ENCODE measurements around the gene UMPS.

Gene UMPS

DNA sequence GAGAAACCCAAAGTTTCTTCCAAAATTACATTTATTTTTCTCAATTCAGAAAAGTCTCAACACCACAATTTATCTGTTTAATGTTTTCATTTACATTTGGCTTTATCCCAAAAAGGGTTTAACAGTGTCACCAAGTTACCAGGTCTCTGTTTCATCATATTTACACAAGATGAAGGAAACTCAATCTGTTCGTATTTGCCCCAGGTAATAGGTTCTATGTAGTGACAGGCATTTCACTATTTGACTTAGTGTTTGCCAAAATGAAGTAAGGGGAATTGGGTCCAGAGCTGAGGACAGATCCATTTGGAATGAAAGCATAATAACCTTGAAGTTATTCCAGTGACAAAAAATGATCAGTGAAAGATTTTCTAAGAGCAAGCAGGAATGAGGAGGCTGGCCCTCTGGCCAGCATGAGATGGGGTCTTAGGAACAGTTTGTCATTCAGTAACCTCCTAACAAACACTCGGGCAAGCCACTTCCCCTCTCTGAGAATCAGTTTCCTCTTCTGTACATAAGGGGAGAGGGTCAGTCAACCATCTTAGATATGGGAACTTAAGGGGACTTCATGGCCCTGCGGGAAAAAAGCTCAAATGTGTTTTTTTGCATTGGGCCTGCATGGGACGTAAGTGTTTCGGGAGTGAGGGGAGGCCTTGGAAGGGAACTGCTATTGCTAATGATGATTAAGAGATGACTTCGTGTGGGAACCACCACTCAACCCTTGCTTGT lies 31.8 kb downstream of the UMPS start:
- FAIRE-seq (no peak), DNase-seq (ENCODE audit: insufficient read length, low spot score) (no peak)

DNA sequence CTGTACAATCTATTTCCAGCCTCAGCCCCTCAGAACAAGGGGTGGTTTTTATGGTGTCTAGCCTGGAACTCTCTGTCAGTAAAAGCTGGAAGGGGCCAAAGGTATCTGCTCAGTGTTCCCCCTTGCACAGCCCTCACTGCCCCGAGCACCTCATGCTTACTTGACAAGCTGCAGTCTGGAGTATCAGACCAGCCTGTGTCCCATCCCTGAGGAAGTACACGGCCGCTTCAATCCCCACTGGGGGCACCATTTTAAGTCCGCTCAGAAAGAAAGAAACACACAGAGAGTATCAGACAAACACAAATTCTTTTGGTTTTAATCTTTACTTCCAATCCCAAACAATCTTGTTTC lies 32.4 kb downstream of the UMPS start:
- DNase-seq (ENCODE audit: insufficient read length, low spot score) (no peak), FAIRE-seq (no peak)

DNA sequence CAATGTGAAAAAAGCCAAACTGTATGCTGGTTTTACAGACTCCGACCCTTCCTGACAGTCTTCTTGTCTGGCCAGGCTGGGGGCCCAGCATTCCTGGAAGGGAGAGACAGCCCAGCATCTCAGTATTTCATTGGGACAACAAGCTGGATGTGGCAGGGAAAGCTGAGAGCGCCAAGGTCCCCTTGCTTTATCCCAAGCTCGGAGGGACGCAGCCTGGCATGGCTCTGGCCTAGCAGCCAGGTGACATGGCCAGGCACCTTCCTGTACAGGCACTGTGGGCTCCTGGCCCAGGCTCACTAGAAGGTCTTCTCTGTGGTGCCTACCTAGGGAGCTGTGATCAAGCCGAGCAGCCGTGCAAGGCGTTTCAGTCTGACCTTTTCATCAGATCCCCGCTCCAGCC lies 33.0 kb downstream of the UMPS start:
- FAIRE-seq, result no peak
- DNase-seq (ENCODE audit: insufficient read length, low spot score), result no peak

- no peak for DNase-seq (ENCODE audit: insufficient read length, low spot score)
- no peak for FAIRE-seq
Observed at GRCh38 chr3:124763644-124764358, 33.5 kb downstream of the UMPS start.

DNA sequence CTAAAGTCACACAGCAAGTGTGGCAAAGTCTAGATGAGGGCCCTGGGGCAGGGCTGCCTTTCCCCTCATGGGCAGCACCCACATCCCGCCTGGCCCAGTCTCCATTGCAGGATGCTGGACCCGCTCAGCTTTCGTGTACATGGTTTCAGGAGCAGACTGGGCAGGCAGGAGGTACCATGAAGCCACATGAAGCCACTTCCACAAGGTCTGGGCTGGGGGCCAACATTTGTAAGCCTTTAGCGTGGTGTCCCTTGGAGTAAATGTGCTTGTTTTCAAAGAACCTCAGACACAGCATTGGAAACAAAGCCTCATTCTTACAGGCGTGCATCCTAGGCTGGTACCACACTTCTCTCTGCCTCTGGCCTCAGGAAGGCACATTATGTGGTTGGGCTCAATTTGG lies 34.5 kb downstream of the UMPS start:
- DNase-seq (ENCODE audit: insufficient read length, low spot score) (no peak), FAIRE-seq (no peak)

DNA sequence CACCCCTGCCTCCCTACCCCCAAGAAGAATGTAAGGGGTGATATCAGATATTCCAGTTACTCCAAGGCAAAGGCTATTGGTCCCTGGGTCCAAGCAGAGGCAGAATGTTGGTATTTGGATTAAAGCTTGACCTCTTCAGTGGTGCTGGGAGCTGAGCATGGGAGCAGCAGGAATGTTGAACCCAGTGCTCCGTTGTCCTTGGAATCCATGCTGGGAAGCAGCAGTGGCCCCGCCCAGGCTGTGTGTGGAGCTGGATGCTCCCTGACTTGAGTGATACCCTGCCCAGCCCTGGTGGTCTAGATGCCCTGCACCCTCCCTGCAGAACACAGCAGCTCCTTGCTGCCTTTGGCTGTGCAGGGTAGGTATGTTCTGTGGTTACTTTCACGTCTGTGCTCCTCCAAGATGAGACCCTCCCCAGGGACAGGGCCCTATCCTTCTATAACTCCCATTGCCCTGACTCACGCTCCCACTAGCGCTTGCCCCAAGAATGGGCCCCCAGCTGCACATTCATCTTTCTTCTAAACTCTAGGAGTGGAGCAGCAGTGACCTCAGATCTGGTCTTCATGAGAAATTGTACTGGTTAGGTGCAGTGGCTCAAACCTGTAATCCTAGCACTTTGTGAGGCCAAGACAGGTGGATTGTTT lies 35.1 kb downstream of the UMPS start:
- FAIRE-seq, result no peak
- no peak for DNase-seq (ENCODE audit: insufficient read length, low spot score)

DNA sequence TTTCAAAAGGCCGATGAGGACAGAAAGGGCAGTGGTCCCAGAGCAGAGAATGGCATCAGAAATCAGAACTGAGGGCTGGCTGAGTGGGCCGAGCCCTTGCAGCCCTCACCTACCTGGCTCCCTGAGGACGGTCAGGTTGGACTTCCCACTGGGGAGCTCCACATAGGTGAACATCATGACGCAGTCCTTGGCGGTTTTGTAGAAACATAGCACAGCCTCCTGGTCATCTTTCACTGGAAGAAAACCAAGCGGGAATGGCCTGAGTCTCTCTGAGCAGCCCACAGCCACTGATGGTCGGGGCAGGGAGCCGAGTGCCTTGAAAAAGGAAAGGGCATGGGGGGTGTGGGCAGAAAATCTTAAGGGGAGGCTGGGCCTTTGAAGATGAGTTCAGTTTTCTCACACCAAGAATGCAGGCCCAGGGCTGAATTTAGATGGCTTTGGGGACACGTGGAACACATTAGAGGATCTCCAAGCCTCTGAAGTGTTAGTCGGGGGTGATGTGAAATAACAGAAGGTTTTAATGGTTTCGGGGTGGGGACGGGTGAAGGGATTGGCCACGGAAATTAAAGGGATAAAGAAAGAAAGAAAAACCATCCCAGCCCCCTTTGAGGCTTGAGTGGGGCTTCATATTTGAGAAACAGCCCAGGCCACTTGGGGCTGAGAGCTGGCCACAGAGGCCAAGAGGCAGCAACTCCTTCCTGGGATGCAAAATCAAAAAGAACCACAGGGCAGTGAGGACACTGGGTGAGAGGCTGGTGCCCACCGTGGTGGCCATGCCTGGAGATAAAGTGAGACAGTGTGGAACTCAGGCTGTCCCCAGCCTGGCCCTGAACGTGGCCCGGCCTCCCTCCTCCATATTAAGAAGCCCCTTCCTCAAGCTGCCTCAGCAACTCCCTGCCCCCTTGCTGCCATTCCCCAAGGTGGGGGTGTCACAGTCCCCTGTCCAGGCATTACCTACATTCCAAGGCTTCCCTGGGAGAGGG lies 36.2 kb downstream of the UMPS start:
- DNase-seq (ENCODE audit: insufficient read length, low spot score) (no peak), FAIRE-seq (no peak)

DNA sequence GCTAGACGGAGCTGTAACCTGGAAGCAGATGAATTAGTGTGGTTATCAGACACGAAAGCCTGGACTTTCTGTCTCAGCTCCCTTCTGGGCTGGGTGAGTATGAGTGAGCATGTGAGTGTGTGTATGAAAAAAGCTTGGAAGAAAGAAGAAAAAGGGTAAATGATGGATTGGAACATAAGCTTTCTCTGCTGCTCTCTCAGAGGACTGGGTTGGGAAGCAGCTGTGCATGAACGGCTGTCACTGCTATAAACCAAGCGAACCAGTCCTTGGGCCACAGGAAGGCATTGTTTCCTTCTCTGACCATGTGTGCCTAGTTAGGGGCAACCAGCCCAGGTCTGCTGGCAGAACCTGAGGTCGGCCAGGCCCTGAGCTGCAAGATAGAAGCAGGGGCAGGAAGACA lies 37.0 kb downstream of the UMPS start:
- no peak for FAIRE-seq

DNA sequence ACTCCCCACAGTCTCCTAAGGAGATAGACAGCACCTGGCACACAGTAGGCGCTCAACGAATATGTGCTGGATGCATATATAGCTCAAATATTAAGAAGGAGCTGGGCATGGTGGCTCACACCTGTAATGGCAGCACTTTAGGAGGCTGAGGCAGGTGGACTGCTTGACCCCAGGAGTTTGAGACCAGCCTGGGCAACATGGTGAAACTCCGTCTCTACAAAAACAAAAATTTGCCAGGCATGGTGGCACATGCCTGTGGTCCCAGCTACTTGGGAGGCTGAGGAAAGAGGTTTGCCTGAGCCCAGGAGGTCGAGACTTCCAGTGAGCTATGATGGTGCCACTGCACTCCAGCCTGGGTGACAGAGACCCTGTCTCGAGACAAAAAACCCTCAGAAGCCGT lies 37.4 kb downstream of the UMPS start:
- FAIRE-seq (no peak), DNase-seq (ENCODE audit: insufficient read length, low spot score) (no peak)

More for the DNA sequence above, 37.0 kb downstream of the UMPS start:
- DNase-seq (ENCODE audit: insufficient read length, low spot score), result no peak

GRCh38 chr3:124768812-124769211 lies 38.6 kb downstream of the UMPS start:
- FAIRE-seq, result no peak
- DNase-seq (ENCODE audit: insufficient read length, low spot score), result no peak

- FAIRE-seq (no peak), DNase-seq (ENCODE audit: insufficient read length, low spot score) (no peak)
Observed at GRCh38 chr3:124769462-124769861, 39.2 kb downstream of the UMPS start.

DNA sequence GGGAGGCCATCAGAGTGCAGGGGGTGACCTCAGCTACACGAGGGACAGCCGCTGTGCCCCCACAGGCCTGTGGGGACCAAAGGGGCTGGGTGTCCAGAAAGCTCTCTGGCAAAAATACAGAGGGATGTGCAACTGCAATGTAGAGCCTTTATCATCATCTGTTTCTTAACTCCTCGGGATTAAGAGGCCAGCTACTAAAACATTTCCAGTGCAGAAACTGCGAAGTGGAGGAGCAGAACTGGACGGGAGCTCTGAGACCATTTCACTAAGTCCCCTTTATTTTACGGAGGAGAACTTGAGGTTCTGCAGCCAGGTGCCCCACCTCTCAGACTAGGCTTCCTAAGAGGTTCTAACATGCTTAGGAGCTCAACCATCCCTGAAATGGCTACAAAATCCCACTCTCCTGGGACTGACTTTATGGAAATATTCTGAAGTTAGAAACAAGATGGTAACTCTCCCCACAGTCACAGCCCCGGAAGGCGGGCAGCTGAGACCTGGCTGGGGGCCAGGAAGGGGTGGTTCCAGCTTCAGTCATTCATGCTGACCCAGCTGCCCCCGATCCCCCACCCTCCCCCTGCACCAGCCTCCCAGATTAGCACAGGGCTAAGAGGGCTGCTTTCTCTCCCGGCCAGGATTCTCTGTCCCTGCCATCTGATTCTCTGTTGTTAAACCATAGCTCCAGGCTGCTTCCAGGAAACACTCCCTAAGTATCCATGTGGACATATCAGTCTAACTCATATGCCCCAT lies 40.3 kb downstream of the UMPS start:
- DNase-seq (ENCODE audit: insufficient read length, low spot score), result no peak

DNA sequence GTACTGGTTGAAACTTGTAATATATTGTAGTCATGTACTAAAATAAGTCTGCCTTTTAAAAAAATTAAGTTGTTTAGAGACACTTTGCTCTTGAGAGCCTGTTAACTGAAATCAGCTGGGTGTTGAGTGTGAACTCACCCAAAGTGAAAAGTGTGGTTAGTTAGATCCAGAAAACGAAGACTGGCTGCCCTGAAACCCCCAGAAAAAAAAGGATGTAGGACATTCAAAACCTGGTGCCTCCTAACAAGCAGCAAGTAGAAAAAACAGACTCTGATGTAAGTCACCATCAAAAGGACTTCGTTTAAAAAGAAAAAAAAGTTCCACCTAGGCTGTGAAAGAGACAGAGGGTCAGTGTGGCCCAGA lies 40.8 kb downstream of the UMPS start:
- DNase-seq (ENCODE audit: insufficient read length, low spot score), result no peak
- FAIRE-seq, result no peak

More for the DNA sequence above, 40.3 kb downstream of the UMPS start:
- no peak for FAIRE-seq

DNA sequence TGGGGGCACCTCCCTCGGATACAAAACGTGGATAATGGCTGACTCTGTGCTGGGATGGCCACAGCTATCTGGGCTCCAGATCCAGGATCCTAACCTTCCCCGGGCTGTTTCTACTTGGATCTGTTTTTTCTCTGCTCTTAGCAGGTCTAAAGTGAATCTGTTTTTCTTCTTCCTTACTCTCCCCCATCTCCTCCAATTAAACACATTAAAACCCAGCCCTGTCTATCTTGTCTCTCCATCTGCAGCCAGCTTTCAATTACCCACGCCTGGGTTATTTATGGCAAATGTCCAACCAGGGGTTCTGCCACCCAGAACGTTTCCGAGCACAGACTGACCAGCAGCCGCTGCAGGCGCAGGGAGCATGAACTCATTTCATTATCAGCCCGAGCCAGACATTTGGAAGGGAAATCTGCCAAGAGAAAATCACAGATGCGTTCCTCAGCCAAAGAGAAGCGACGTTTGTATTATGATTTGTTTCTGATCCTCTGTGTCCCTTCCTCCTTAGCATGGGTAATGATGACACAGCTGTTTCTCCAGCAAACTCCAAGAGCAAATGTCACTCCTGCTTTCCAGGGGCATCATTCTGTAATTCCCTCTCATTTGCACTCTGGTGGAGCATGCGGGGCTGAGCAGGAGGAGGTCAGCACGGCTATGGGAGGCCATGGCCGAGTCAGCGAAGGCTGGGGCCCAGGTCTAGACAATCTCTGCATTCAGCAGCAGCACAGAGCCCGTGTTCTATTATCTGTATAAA lies 42.0 kb downstream of the UMPS start:
- FAIRE-seq, result no peak
- no peak for DNase-seq (ENCODE audit: insufficient read length, low spot score)

DNA sequence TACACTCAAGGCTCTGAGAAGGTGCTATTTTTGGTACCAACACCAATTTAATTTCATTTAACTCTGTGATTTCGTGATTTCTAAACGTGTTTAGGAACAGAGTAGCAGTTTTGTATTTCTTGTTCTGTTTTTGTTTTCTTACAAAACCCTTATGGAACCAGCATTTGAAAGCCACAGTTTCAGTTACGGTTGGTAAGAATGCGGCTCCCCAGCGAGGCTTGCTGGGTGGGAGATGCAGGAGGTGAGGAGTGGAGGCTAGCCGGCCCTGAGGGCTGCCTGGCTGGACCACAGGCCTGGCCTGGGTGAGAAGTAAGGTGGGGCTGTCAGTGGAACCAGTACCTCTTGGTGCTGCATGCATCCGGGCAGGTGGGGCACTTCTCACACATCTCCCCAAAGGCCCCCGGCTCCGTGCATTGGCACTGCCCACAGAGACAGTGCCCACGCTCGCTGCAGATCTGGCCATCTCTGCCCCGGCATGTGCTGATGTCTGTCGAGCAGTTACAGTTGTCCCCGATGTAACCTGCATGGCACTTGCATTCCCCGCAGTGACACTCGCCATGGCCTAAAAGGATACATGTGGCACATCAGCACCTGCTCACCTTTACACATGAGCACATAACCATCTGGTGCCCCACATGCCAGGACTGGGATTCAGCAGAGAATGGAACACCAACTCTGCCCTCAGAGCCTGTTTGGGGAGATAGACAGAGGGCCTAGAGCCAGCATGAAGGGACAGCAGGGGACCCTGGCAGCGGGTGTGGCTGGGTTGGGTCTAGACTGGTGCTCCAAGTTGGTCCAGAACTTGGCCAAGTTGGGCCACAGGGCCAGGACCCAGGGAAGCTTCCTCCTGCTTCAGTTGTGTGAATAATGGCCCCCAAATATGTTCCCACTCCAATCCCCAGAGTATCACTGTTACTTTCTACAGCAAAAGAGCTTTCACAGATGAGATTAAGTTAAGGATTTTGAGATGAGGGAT lies 43.4 kb downstream of the UMPS start:
- FAIRE-seq (no peak), DNase-seq (ENCODE audit: insufficient read length, low spot score) (no peak)

DNA sequence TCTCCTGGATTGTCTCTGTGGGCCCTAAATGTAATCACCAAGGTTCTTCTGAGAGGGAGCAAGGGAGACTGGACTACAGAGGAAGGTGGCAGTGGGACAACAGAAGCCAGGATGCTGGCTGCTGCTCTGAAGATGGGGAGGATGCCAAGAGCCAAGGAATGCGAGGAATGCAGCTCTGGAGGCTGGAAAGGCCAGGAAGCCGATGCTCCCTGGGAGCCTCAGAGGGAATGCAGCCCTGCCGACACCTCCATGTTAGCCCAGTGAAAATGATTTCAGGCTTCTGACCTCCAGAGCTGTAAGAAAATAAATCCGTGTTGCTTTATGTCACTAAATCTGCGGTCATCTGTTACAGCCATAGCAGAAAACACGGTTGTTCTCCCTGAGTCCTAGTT lies 44.1 kb downstream of the UMPS start:
- FAIRE-seq, result peak; percentile 59
- peak; percentile 75 for DNase-seq (ENCODE audit: insufficient read length, low spot score)

DNA sequence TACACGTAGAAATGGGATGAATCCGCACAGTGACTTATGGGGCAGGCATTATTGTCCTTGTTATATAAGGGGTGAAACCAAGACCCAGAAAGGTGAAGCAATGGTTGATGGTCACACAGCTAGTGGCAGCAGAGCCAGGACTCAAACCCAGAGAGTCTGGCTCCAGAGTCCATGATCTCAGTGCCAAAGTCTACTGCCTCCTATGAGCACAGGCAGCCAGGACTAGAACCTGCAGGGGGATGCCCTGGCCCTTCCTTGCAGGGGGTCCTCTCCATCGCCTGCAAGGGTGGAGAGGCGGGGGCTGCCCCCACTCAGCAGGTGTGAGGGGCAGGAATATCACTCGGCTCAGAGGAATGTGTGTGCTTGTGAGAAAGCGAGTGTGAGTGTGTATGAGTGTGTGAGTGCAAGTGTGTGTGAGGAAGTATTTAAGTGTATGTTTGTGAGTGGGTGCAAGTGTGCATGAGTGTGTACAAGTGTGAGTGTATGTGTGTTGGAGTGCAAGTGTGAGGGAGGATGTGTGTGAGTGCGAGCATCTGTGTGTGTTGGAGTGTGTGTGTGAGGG lies 44.7 kb downstream of the UMPS start:
- peak; percentile 69 for FAIRE-seq
- no peak for DNase-seq (ENCODE audit: insufficient read length, low spot score)

GRCh38 chr3:124775877-124776276 lies 45.6 kb downstream of the UMPS start:
- FAIRE-seq, result no peak

More at GRCh38 chr3:124775877-124776276, 45.6 kb downstream of the UMPS start:
- DNase-seq (ENCODE audit: insufficient read length, low spot score), result no peak

All from HTR-8/SVneo (cell line).